Midbrain (tissue), 1 donor: ENCODE results near the gene FLNB.
"Not testable (repeated sequence)": the region's sequence is repeated elsewhere in the genome, so short reads cannot be mapped to it uniquely, and the experiment has no call there.

Experiments used
- DNase-seq: peaks from one replicate; lab custom pipeline; 2025; lab: John Stamatoyannopoulos, UW

FLNB gene

GRCh38 chr3:58052373-58053273 lies 44.4 kb downstream of the FLNB start:
- peak; percentile 41 for DNase-seq

DNA sequence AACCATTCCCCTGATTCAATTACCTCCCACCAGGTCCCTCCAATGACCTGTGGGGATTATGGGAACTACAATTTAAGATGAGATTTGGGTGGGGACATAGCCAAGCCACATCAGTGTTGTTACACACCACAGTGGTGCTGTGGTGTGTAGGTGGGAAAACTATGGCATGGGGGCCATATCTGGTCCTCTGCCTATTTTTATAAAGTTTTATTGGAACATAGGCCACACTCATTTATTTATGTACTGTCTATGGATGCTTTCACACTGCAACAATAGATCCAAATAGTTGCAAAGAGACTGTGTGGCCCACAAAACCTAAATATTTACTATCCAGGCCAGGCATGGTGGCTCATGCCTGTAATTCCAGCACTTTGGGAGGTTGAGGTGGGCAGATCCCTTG lies 46.4 kb downstream of the FLNB start:
- no peak for DNase-seq

GRCh38 chr3:58055314-58055713 lies 47.1 kb downstream of the FLNB start:
- no peak for DNase-seq

DNA sequence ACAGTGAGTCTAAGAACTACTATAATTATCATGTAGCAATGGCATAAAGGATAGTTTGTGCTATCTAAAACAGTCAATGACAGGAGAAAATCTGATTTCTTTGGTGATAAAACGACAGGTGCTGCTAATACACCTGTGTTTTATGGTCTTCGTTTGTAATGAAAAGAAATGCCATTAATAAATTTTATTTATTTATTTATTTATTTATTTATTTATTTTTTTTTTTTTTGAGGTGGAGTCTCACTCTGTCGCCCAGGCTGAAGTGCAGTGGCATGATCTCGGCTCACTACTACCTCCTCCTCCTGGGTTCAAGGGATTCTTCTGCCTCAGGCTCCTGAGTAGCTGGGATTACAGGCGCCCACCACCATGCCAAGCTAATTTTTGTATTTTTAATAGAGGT lies 47.7 kb downstream of the FLNB start:
- not testable (repeated sequence) for DNase-seq

DNA sequence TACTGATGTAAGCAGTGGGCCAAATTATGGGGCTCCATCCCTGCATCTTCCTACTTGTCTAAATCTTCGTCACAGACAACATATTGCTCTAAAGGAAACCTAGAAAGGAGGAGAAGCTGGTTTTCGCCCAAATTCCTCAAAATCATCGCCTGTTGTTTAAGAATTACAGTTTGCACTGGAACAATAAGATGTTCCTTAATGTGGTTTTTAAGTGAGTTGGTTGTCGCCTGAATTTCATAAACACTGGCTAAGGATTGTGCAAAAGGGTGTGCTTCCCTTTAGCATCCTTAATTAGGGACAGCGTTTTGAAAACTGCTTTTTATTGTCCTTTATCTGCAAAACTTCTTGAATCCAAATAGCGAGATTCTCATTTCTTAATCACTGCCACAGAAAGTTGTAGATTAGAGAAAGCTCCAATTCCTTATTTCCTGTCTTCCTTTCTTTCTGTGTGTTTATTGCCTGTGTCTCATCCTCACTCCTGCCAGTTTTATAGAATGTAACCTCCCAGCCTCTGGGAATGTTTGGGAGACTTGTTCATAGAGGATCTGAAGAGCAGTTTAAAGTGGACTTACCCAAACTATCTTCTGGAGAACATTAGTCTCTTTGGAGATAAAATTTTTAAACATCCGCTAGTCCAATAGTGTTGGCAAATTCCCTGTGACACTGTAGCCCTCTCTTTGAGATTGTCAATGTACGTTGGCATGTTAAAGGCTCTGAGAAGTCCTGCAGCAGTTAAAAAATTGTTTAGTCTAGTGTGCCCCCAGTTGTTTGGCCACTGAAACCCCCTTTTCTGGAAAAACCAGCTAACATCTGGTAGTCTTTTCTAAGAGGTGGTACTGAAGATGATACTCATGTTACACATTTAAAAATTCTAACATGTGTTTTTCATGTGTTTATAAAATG lies 50.4 kb downstream of the FLNB start:
- no peak for DNase-seq

- DNase-seq: no peak
Observed at GRCh38 chr3:58059349-58060321, 51.4 kb downstream of the FLNB start.

GRCh38 chr3:58062472-58062871 lies 54.2 kb downstream of the FLNB start:
- no peak for DNase-seq

GRCh38 chr3:58063022-58063815 lies 55.0 kb downstream of the FLNB start:
- DNase-seq: no peak

DNA sequence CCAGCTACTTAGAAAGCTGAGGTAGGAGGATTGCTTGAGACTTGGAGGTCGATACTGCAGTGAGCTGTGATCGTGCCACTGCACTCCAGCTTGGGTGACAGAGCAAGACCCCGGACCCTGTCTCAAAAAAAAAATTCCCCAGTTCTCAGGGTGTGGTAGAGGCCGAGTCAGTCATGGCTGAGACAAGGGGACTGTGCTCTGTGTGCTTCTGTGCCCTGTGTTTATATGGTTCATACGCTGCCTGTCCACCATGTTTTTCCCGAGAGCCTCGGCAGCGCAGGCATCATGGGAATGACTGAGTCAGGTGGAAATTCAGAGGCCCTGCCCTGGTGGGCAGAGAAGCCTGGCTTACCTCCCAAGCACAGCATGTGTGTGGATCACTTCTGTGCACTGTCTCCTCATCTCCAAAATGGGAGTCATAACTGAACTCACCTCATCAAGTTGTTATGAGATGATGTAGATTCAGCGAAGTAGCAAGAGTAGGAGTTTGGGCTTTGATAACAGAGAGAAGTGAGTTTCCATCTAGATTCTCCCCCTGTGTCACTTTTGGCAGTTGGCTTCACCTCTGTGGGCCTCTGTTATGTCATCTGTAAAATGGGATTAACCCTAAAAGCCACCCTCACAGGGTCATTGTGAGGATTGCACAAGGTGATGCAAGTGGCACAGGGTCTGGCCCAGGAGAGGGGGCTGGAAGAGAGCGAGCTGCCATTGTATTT lies 56.9 kb downstream of the FLNB start:
- no peak for DNase-seq

- no peak for DNase-seq
Observed at GRCh38 chr3:58065700-58066167, 57.5 kb downstream of the FLNB start.

DNA sequence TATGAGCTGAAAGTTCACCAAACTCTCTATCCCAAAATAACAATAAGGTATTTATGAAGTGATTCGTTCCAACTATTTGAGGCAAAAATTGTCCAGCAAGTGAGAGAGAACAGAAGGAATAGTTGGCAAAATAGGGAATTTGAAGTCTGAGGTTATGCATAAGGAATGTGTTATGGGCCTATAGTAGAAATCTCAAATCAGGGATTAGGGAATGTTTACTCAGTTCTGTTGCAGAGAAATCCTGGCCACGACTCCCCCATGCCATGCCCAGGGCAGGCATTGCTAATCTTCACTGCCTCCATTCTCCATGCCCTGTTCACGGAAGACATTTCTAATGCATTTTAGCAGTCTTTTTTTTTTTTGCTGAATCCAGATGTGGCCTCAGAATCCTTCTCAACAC lies 58.6 kb downstream of the FLNB start:
- DNase-seq: no peak

- peak; percentile 18 for DNase-seq
Observed at GRCh38 chr3:58068122-58068809, 60.0 kb downstream of the FLNB start.

DNA sequence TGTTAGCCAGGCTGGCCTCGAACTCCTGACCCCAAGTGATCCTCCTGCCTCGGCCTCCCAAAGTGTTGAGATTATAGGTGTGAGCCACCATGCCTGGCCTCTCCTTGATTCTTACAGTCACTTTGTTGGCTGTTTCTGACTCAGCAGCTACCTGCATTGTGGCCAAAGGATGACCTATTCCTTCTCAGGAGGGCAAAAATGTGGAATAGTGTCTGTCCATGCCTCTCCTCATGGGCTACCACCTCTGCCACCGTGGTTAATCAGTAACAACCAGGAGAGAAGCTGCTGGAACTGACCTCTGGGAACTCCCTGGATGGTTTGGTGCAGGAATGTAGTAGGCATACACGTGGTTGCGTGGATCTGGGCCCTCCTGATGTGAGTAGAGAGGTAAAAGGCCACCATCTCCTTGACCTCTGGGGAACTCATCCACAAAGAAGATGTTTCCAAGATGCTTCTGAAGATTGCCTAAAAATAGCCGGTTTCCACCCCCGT lies 63.3 kb downstream of the FLNB start:
- no peak for DNase-seq

DNA sequence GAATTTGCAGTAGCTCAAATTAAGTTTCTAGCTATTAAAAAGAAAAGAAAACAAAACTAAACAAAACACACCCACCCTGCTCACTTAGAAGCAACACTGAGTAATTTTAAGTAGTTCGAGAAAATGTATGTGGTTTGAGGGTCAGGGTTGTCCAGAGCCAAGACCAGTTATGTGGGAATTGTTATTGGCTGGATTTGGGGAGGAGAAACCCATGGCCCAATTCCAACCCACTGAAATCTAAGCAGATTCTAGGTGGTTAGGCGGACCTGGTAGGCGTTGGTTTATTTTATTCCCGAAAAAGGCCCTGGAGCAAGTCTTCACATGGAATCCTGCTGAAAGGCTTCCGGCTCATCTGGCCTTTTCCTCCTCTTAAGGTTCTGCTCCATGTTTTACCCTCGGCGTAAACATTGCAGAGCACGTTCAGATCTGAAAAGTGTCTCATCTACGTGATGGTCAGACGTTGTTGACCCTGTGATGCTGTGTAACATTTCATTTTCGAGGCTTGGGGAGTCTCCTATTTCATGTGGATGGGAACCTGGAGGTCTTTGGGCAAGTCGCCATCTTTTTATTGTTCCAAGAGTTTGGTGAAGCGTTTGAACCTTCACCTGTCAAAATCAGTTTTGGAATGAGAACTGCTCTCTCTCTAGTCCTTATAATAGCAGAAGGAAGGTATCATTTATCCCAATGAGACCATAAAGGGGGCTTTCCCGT lies 64.0 kb downstream of the FLNB start:
- no peak for DNase-seq

DNA sequence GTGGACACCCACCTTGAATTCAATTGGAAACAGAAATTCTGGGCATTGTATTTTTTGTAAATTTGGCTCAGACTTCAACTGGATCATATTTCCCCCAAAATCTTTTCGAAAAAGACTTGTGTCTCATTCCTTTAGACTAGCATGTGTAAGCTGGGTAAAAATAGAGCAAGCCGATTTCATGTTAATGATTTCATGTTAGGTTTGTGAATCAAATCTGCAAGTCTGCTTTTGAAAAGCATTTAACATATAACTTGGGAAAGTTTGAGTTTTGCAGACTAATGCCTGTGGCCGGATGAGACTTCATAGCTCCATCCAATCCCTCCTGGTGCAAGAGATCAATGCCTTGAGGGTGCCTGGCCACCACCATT lies 64.5 kb downstream of the FLNB start:
- no peak for DNase-seq

DNA sequence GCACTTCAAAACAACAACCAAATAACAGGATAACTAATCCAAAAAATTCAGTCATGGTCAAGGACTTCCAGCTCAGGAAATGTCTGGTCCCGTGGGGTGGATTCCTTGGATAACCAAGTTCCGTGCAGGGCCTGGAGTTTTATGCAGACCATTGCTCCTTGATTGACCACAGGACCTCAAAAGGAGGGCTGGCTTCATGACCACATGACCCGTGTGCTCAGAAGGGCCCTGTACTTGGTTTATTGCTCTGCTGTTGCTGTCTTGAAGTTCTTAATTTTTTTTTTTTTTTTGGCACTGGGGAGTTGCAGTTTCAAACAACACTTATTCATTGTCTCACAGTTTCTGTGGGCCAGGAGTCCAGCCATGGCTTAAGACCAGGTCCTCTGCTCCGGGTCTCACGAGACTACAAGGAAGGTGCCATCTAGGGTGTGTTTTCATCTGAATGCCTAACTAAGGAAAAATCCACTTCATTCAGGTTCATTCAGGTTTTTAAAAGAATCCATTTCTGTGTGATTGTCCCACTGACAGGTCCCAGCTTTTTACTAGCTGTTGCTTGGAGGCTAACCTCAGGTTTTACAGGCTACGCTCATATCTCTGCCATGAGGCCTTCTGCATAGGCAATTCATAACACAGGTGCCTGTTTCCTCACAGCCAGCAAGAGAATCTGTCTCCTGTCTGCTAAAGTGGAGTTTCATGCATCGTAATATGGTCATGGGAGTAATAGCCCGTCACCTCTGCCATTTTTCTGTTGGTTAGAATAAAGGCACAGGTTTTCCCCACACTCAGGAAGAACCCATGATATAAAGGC lies 65.3 kb downstream of the FLNB start:
- DNase-seq: no peak

DNA sequence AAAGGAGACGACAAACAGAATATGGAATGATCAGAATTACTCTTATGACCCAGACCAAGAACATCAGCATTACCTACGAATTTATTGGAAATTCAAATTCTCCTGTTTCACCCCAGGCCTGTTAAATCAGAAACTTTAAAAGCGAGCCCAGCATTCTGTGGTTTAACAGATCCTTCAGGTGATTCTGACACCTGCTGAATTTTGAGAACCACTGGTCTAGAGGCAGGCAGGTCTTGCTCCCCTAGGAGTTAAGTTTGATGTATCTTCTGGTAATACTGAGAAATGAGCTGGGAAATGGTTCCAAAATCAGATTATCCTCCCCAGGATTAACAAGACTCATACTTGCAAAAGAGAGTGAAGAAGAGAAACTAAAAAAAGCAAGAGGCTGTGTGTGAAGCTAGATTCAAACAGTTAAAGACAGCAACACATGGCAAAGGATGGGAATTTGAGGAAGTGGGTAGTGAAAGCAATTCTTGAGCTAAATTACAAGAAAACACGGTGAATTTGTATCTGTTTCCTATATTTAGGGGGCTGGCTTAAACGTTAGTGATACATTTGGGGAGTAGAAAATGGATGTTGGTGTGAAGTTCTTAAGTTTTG lies 66.0 kb downstream of the FLNB start:
- no peak for DNase-seq
